Measurements from ENCODE around the gene SEPHS1.
"Not testable (repeated sequence)": the region's sequence is repeated elsewhere in the genome, so short reads cannot be mapped to it uniquely, and the experiment has no call there.

SEPHS1 gene

GRCh38 chr10:13334556-13334955 lies 13.5 kb downstream of the SEPHS1 start:
- Histone ChIP-seq H3K79me2 (ENCODE audit: control insufficient read depth, insufficient read depth, low read length, poor library complexity) (no peaks in the 10 kb centered on the region), H3K14ac (ENCODE audit: low read length) (no peak overlapping the region), H4K8ac (ENCODE audit: low read depth, low read length) (no peak overlapping the region), H3K9ac (ENCODE audit: low read length) (no peak overlapping the region), H3K36me3 (ENCODE audit: control insufficient read depth in 1 of 2, insufficient read depth in 2 of 2, low read length in 2 of 2) (peaks cover 35 to 59% of the 10 kb centered on the region in 2 experiments), H3K4me2 (ENCODE audit: low read length) (no peak overlapping the region), H3K4me1 (ENCODE audit: control insufficient read depth in 1 of 2, insufficient read depth in 2 of 2, low read length in 2 of 2) (no peaks in the 10 kb centered on the region), H3K4me3 (ENCODE audit: low read depth, low read length) (no peak overlapping the region), H3K27ac (ENCODE audit: low read depth, low read length) (no peak overlapping the region), H2AK5ac (ENCODE audit: low read length) (no peak overlapping the region), H3K18ac (ENCODE audit: low read length) (no peak overlapping the region), H4K12ac (ENCODE audit: low read depth, low read length) (no peak overlapping the region), H2AFZ (ENCODE audit: insufficient read depth, low read length, poor library complexity) (no peak overlapping the region), H3K27me3 (ENCODE audit: insufficient read depth, low read length) (no peaks in the 10 kb centered on the region), H2BK5ac (ENCODE audit: low read depth, low read length, poor library complexity) (no peak overlapping the region), H3K4ac (ENCODE audit: low read depth, low read length) (no peak overlapping the region), H2BK120ac (ENCODE audit: insufficient read depth, low read length, poor library complexity) (no peak overlapping the region), H3K9me3 (ENCODE audit: insufficient read depth, low read depth, low read length) (no peaks in the 10 kb centered on the region), H3K79me1 (ENCODE audit: low read length) (no peaks in the 10 kb centered on the region), H3K23ac (ENCODE audit: low read length) (no peak overlapping the region), H4K91ac (ENCODE audit: low read depth, low read length) (no peak overlapping the region), H2BK12ac (ENCODE audit: low read length) (no peak overlapping the region)
- no CpG with 5 or more reads among the region's 2 CpGs for WGBS (ENCODE audit: extremely low coverage, insufficient coverage, insufficient read length)
- DNase-seq, result peak in 1 of 2 donors; percentile 30

- no peaks in the 10 kb centered on the region for H3K9me3 ChIP-seq (ENCODE audit: insufficient read depth, low read depth, low read length)
- H3K23ac ChIP-seq (ENCODE audit: low read length), result no peak overlapping the region
- no peak overlapping the region for H3K4me2 ChIP-seq (ENCODE audit: low read length)
- no CpG with 5 or more reads among the region's 5 CpGs for WGBS (ENCODE audit: extremely low coverage, insufficient coverage, insufficient read length)
- H2BK120ac ChIP-seq (ENCODE audit: insufficient read depth, low read length, poor library complexity), result no peak overlapping the region
- H3K27me3 ChIP-seq (ENCODE audit: insufficient read depth, low read length), result no peaks in the 10 kb centered on the region
- DNase-seq, result no peak
- H3K18ac ChIP-seq (ENCODE audit: low read length), result no peak overlapping the region
- no peak overlapping the region for H2AFZ ChIP-seq (ENCODE audit: insufficient read depth, low read length, poor library complexity)
- no peak overlapping the region for H4K8ac ChIP-seq (ENCODE audit: low read depth, low read length)
- H2AK5ac ChIP-seq (ENCODE audit: low read length), result no peak overlapping the region
- H2BK5ac ChIP-seq (ENCODE audit: low read depth, low read length, poor library complexity), result no peak overlapping the region
- H3K79me2 ChIP-seq (ENCODE audit: control insufficient read depth, insufficient read depth, low read length, poor library complexity), result no peaks in the 10 kb centered on the region
- no peak overlapping the region for H4K91ac ChIP-seq (ENCODE audit: low read depth, low read length)
- H3K36me3 ChIP-seq (ENCODE audit: control insufficient read depth in 1 of 2, insufficient read depth in 2 of 2, low read length in 2 of 2), result peaks cover 40 to 59% of the 10 kb centered on the region in 2 experiments
- H2BK12ac ChIP-seq (ENCODE audit: low read length), result no peak overlapping the region
- H3K4ac ChIP-seq (ENCODE audit: low read depth, low read length), result no peak overlapping the region
- no peak overlapping the region for H3K14ac ChIP-seq (ENCODE audit: low read length)
- H3K27ac ChIP-seq (ENCODE audit: low read depth, low read length), result no peak overlapping the region
- no peaks in the 10 kb centered on the region for H3K4me1 ChIP-seq (ENCODE audit: control insufficient read depth in 1 of 2, insufficient read depth in 2 of 2, low read length in 2 of 2)
- H3K9ac ChIP-seq (ENCODE audit: low read length), result no peak overlapping the region
- no peak overlapping the region for H3K4me3 ChIP-seq (ENCODE audit: low read depth, low read length)
- no peaks in the 10 kb centered on the region for H3K79me1 ChIP-seq (ENCODE audit: low read length)
- no peak overlapping the region for H4K12ac ChIP-seq (ENCODE audit: low read depth, low read length)
Measured at GRCh38 chr10:13331646-13332045, 16.4 kb downstream of the SEPHS1 start.

GRCh38 chr10:13330980-13331379 lies 17.1 kb downstream of the SEPHS1 start:
- not testable (repeated sequence) for H3K27me3 ChIP-seq (ENCODE audit: insufficient read depth, low read length); H3K4me2 ChIP-seq (ENCODE audit: low read length); H2BK120ac ChIP-seq (ENCODE audit: insufficient read depth, low read length, poor library complexity); H3K14ac ChIP-seq (ENCODE audit: low read length); H2AK5ac ChIP-seq (ENCODE audit: low read length); H3K9me3 ChIP-seq (ENCODE audit: insufficient read depth, low read depth, low read length); H4K12ac ChIP-seq (ENCODE audit: low read depth, low read length); H3K79me1 ChIP-seq (ENCODE audit: low read length); H3K18ac ChIP-seq (ENCODE audit: low read length); H2BK12ac ChIP-seq (ENCODE audit: low read length); H4K91ac ChIP-seq (ENCODE audit: low read depth, low read length); H2BK5ac ChIP-seq (ENCODE audit: low read depth, low read length, poor library complexity); H4K8ac ChIP-seq (ENCODE audit: low read depth, low read length); H3K9ac ChIP-seq (ENCODE audit: low read length); H3K4me3 ChIP-seq (ENCODE audit: low read depth, low read length); H2AFZ ChIP-seq (ENCODE audit: insufficient read depth, low read length, poor library complexity); H3K4me1 ChIP-seq (ENCODE audit: control insufficient read depth in 1 of 2, insufficient read depth in 2 of 2, low read length in 2 of 2); DNase-seq; H3K23ac ChIP-seq (ENCODE audit: low read length); H3K4ac ChIP-seq (ENCODE audit: low read depth, low read length); H3K79me2 ChIP-seq (ENCODE audit: control insufficient read depth, insufficient read depth, low read length, poor library complexity); H3K27ac ChIP-seq (ENCODE audit: low read depth, low read length)
- WGBS (ENCODE audit: extremely low coverage, insufficient coverage, insufficient read length), result no CpG with 5 or more reads among the region's 8 CpGs
- peaks cover 42 to 61% of the 10 kb centered on the region in 2 experiments for H3K36me3 ChIP-seq (ENCODE audit: control insufficient read depth in 1 of 2, insufficient read depth in 2 of 2, low read length in 2 of 2)

- H2AK5ac ChIP-seq (ENCODE audit: low read length), result no peak overlapping the region
- H3K9me3 ChIP-seq (ENCODE audit: insufficient read depth, low read depth, low read length), result no peaks in the 10 kb centered on the region
- H3K4me2 ChIP-seq (ENCODE audit: low read length), result no peak overlapping the region
- no peak overlapping the region for H3K18ac ChIP-seq (ENCODE audit: low read length)
- no peaks in the 10 kb centered on the region for H3K4me1 ChIP-seq (ENCODE audit: control insufficient read depth in 1 of 2, insufficient read depth in 2 of 2, low read length in 2 of 2)
- no peak overlapping the region for H2BK120ac ChIP-seq (ENCODE audit: insufficient read depth, low read length, poor library complexity)
- no peak overlapping the region for H3K4me3 ChIP-seq (ENCODE audit: low read depth, low read length)
- no peak overlapping the region for H3K4ac ChIP-seq (ENCODE audit: low read depth, low read length)
- no peaks in the 10 kb centered on the region for H3K79me2 ChIP-seq (ENCODE audit: control insufficient read depth, insufficient read depth, low read length, poor library complexity)
- no peak overlapping the region for H4K91ac ChIP-seq (ENCODE audit: low read depth, low read length)
- no peak for DNase-seq
- H3K9ac ChIP-seq (ENCODE audit: low read length), result no peak overlapping the region
- H2BK5ac ChIP-seq (ENCODE audit: low read depth, low read length, poor library complexity), result no peak overlapping the region
- H4K8ac ChIP-seq (ENCODE audit: low read depth, low read length), result no peak overlapping the region
- 100% methylated on average over 1 of the region's 3 CpGs for WGBS (ENCODE audit: extremely low coverage, insufficient coverage, insufficient read length)
- no peaks in the 10 kb centered on the region for H3K79me1 ChIP-seq (ENCODE audit: low read length)
- no peak overlapping the region for H2AFZ ChIP-seq (ENCODE audit: insufficient read depth, low read length, poor library complexity)
- no peak overlapping the region for H3K27ac ChIP-seq (ENCODE audit: low read depth, low read length)
- peaks cover 38 to 58% of the 10 kb centered on the region in 2 experiments for H3K36me3 ChIP-seq (ENCODE audit: control insufficient read depth in 1 of 2, insufficient read depth in 2 of 2, low read length in 2 of 2)
- no peak overlapping the region for H2BK12ac ChIP-seq (ENCODE audit: low read length)
- no peak overlapping the region for H4K12ac ChIP-seq (ENCODE audit: low read depth, low read length)
- H3K14ac ChIP-seq (ENCODE audit: low read length), result no peak overlapping the region
- no peak overlapping the region for H3K23ac ChIP-seq (ENCODE audit: low read length)
- H3K27me3 ChIP-seq (ENCODE audit: insufficient read depth, low read length), result no peaks in the 10 kb centered on the region
Measured at GRCh38 chr10:13329565-13329964, 18.5 kb downstream of the SEPHS1 start.

Data from trophoblast cell (in vitro differentiated cells and primary cell).